Endothelial cell of umbilical vein (primary cell): ENCODE results near the gene VAV2. TPM values are rescaled to one million over a fixed set of nuclear protein-coding genes. Genes with fewer than 3 reads are reported as not detected.

ENCODE experiments used
- BruUV-seq: library from RNA; stranded (reverse); fragments of 400-500 nt; replicated peaks from 2 replicates; lab custom pipeline; 2021; lab: Mats Ljungman, UMichigan
- CTCF ChIA-PET: fragments of 300-600, 350-600 bp; sonication (Branson Sonifier 250); formaldehyde crosslinking; loops from one replicate; lab custom pipeline; 2021; ENCODE audit warnings: antibody characterized with exemption, inconsistent platforms; lab: Charles Lee
- POLR2A ChIA-PET: fragments of 300-600, 350-600 bp; sonication (Branson Sonifier 250); formaldehyde crosslinking; loops from one replicate; lab custom pipeline; 2021; ENCODE audit warnings: antibody characterized with exemption, inconsistent platforms; lab: Charles Lee
- DNase-seq: peaks from one replicate; pipeline ENCODE4 v3.0.0-alpha.2; 2011; ENCODE audit warnings: low read depth, low spot score
- FAIRE-seq: peaks from 2 replicates; lab custom pipeline; 2011; peaks lifted over from hg19 to GRCh38; lab: Jason Lieb, UNC
- H2AFZ ChIP-seq: 2 replicates; pipeline ENCODE4 v1.6.0; 2012; ENCODE audit warnings: low read depth, low read length, control low read depth, inconsistent platforms
- H3K27ac ChIP-seq: 2 replicates; pipeline ENCODE4 v1.5.1; 2011; ENCODE audit warnings: low read depth, mild to moderate bottlenecking, control low read depth, low read length, moderate library complexity; ENCODE audit not compliant: insufficient read depth
- H3K27me3 ChIP-seq, 2 experiments: 2 replicates each; pipeline versions ENCODE4 v1.6.0 to v1.6.1; 2011; ENCODE audit warnings: low read length in 2 of 2, mixed read lengths in 1 of 2; ENCODE audit not compliant: control insufficient read depth in 2 of 2, insufficient read depth in 2 of 2
- H3K36me3 ChIP-seq, 2 experiments: 2 replicates in 1 of 2; 3 replicates in 1 of 2; pipeline ENCODE4 v1.5.1; 2011; ENCODE audit warnings: low read length in 2 of 2, mild to moderate bottlenecking in 1 of 2, moderate library complexity in 1 of 2; ENCODE audit not compliant: control insufficient read depth in 2 of 2, insufficient read depth in 2 of 2; ENCODE audit errors: extremely low read depth in 1 of 2
- H3K4me1 ChIP-seq: 3 replicates; pipeline ENCODE4 v1.5.1; 2011; ENCODE audit warnings: mild to moderate bottlenecking, low read length; ENCODE audit not compliant: control insufficient read depth, insufficient read depth; ENCODE audit errors: extremely low read depth
- H3K4me2 ChIP-seq: 2 replicates; pipeline ENCODE4 v1.6.1; 2011; ENCODE audit warnings: low read length, control low read depth, mixed read lengths; ENCODE audit not compliant: insufficient read depth
- H3K4me3 ChIP-seq, 3 experiments: fragments of 200-600 bp in 1 of 3; sonication (generic), shearing (Covaris generic) in 1 of 3; replicated peaks in 1 of 3; 2 replicates each; pipeline ENCODE4 v1.5.1; 2011 to 2016; ENCODE audit warnings: control low read depth in 3 of 3, low read length in 3 of 3, mild to moderate bottlenecking in 2 of 3, inconsistent platforms in 1 of 3, low read depth in 1 of 3, moderate library complexity in 1 of 3; ENCODE audit not compliant: insufficient read depth in 1 of 3
- H3K79me2 ChIP-seq: 2 replicates; pipeline ENCODE4 v1.6.0; 2012; ENCODE audit warnings: low read length, inconsistent platforms; ENCODE audit not compliant: control insufficient read depth, insufficient read depth
- H3K9ac ChIP-seq: replicated peaks from 2 replicates; pipeline ENCODE3; 2011; ENCODE audit warnings: low read length, control low read depth; ENCODE audit not compliant: insufficient read depth; ENCODE audit errors: extremely low read depth
- H3K9me1 ChIP-seq: replicated peaks from 3 replicates; pipeline ENCODE4 v1.6.0; 2011; ENCODE audit warnings: mild to moderate bottlenecking, low read length; ENCODE audit not compliant: control insufficient read depth, insufficient read depth; ENCODE audit errors: extremely low read depth
- H3K9me3 ChIP-seq: replicated peaks from 2 replicates; pipeline ENCODE4 v1.5.1; 2012; ENCODE audit warnings: low read length, inconsistent platforms; ENCODE audit not compliant: control insufficient read depth, insufficient read depth
- H4K20me1 ChIP-seq: replicated peaks from 2 replicates; pipeline ENCODE3; 2011; ENCODE audit warnings: mild to moderate bottlenecking, low read length; ENCODE audit not compliant: control insufficient read depth, insufficient read depth; ENCODE audit errors: extremely low read depth
- CTCF ChIP-seq, 2 donors: IDR thresholded peaks; 1 replicate in 1 of 2; 2 replicates in 1 of 2; pipeline ENCODE4 v1.5.1; 2011; ENCODE audit warnings: low read length in 2 of 2, mild to moderate bottlenecking in 2 of 2, moderate library complexity in 2 of 2, control low read depth in 1 of 2, inconsistent platforms in 1 of 2, low read depth in 1 of 2; ENCODE audit not compliant: insufficient read depth in 1 of 2; ENCODE audit errors: extremely low read depth in 1 of 2
- EZH2 ChIP-seq: IDR thresholded peaks from 2 replicates; pipeline ENCODE4 v1.6.1; 2012; ENCODE audit warnings: borderline replicate concordance, low read depth, mild to moderate bottlenecking, moderate library complexity, low read length, inconsistent platforms; ENCODE audit not compliant: severe bottlenecking
- FOS ChIP-seq: IDR thresholded peaks from 2 replicates; pipeline ENCODE4 v1.6.1; 2011; ENCODE audit warnings: mild to moderate bottlenecking, low read length, moderate library complexity, borderline replicate concordance; ENCODE audit not compliant: insufficient read depth
- GATA2 ChIP-seq: IDR thresholded peaks from 2 replicates; pipeline ENCODE4 v1.7.0; 2011; ENCODE audit warnings: low read depth, mild to moderate bottlenecking, moderate library complexity, mixed read lengths, low read length; ENCODE audit not compliant: insufficient read length, insufficient read depth
- JUN ChIP-seq: IDR thresholded peaks from 2 replicates; pipeline ENCODE4 v1.6.1; 2011; ENCODE audit warnings: borderline replicate concordance, low read depth; ENCODE audit not compliant: insufficient read length, insufficient read depth
- MAX ChIP-seq: IDR thresholded peaks from 2 replicates; pipeline ENCODE4 v1.6.1; 2011; ENCODE audit not compliant: insufficient read depth, insufficient read length
- MYC ChIP-seq: IDR thresholded peaks from one replicate; pipeline ENCODE4 v1.6.1; 2011; ENCODE audit warnings: mild to moderate bottlenecking, low read depth, low read length
- POLR2A ChIP-seq: IDR thresholded peaks from 2 replicates; pipeline ENCODE4 v1.6.1; 2012; ENCODE audit warnings: low read depth, mild to moderate bottlenecking, control low read depth, low read length
- POLR2AphosphoS5 ChIP-seq: IDR thresholded peaks from 2 replicates; pipeline ENCODE4 v1.6.1; 2012; ENCODE audit warnings: low read depth, mild to moderate bottlenecking, control low read depth, low read length, moderate library complexity; ENCODE audit not compliant: insufficient read depth
- dilution Hi-C: fragments of 300-500 bp; cut with MboI; formaldehyde crosslinking; loops from one replicate; pipeline ENCODE4 v1.15.0; 2019; ENCODE audit warnings: low sequenced_read_pairs; ENCODE audit not compliant: extremely low pct_ligation_motif_present
- intact Hi-C: fragments of 100-400 bp; cut with micrococcal nuclease; formaldehyde crosslinking; loops from one replicate; pipeline ENCODE4 v1.10.0; 2022
- polyA plus RNA-seq, 4 experiments: library from polyadenylated mRNA; depleted of rRNA in 3 of 4; stranded (reverse) in 3 of 4; unstranded in 1 of 4; fragments of >200 nt; gene quantifications; 2 replicates each; pipeline versions ENCODE4 v1.2.1 to v1.2.3, GENCODE V29; 2011 to 2012; ENCODE audit warnings: missing spikeins in 1 of 4
- total RNA-seq: library from RNA; stranded (reverse); gene quantifications from 2 replicates; pipeline ENCODE4 v1.2.3, GENCODE V29; 2021

The VAV2 gene
- total and polyA plus RNA-seq, 2 donors (not counting 3 experiments of a cell fraction or from before 2014, with no cell fraction given): 10.6 to 30.6 TPM

DNA sequence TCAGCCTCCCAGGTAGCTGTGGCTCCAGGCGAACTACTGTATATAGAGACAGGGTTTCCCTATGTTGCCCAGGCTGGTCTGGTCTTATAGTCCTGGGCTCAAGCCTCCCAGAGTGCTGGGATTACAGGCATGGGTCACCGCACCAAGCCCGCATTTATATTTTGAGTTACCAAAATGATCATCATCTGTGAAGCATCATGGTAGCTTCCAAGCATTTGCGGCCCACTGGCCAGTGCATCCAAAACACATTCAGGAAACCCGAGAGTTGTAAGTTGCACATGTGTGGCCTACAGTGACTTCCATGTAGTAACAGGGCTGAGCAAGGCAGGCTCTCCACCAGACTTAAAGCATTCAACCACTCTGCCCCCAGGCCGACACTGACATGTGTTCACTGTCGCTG lies 35.4 kb upstream of the VAV2 start:
- H3K4me2 ChIP-seq: no peak overlapping the region
- no peak overlapping the region for H3K9ac ChIP-seq
- no peak for DNase-seq
- H3K4me1 ChIP-seq: peaks cover 5% of the 10 kb centered on the region
- FAIRE-seq: no peak
- H4K20me1 ChIP-seq: no peaks in the 10 kb centered on the region
- dilution Hi-C loops: no loop called here
- H2AFZ ChIP-seq: no peak overlapping the region
- TF ChIP-seq CTCF (IDR thresholded peaks at IDR 0.05; ENCODE audit: extremely low read depth in 1 of 2, insufficient read depth in 1 of 2, low read depth in 1 of 2, low read length in 2 of 2) (no peak), POLR2A (no peak), MYC (no peak), MAX (no peak), GATA2 (no peak), JUN (no peak), POLR2AphosphoS5 (no peak), EZH2 (no peak), FOS (no peak)
- intact Hi-C loops: no loop called here
- no peaks in the 10 kb centered on the region for H3K9me3 ChIP-seq
- no peaks in the 10 kb centered on the region for H3K79me2 ChIP-seq
- H3K9me1 ChIP-seq: no peaks in the 10 kb centered on the region
- H3K4me3 ChIP-seq: no peak overlapping the region
- ChIA-PET POLR2A (no interaction called here), CTCF (no interaction called here)
- H3K27ac ChIP-seq: no peak overlapping the region
- H3K27me3 ChIP-seq: no peaks in the 10 kb centered on the region
- BruUV-seq: no TSS peak
- H3K36me3 ChIP-seq: peaks cover 4 to 6% of the 10 kb centered on the region in 2 experiments
